HG03460 (cell line): ENCODE results near the gene CDC42BPA.

ENCODE experiments used
- ATAC-seq: cut with Tn5 transposase; IDR thresholded peaks from one replicate; pipeline ENCODE4 v1.9.1; 2021; ENCODE audit not compliant: unreplicated experiment

Gene CDC42BPA

DNA sequence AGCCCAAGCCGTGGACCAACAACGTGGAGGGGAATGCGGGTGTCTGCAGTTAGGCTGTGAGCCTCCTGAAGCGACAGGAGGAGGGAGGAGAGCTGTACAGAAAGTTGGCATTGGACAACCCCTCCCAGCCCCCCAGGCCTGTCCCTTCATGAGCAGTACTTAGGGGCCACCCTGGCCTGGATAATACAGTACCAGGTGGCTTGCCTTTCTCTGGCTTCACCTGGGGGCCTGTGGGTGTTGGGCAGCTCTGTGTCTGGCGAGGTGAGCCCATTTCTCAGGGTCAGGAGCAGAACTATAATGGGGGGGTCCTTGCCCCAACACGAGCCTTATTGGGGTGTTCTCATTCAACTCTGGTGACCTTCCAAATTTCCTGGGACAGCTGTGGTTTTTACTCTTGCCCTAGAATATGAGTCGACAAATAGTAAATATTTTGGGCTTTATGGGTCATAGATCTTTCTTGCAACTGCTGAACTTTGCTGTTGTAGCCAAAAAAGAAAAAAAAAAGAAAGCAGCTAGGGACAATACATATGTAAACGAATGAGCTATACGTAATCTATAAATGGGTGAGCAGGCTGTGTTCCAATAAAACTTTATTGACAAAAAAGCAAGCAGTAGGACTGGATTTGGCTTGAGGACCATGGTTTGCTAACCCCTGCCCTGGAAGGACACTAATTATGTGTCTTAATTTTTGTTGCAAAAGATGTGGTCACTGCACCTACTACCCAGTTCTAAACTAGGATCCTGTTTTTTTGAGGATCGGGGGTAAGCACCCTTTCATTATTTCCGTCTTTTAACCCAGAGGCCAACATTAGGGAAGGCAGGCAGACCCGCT, 366.8 kb downstream of the CDC42BPA start:
- no peak for ATAC-seq

GRCh38 chr1:226950871-226951270, 367.4 kb downstream of the CDC42BPA start:
- ATAC-seq = no peak

DNA sequence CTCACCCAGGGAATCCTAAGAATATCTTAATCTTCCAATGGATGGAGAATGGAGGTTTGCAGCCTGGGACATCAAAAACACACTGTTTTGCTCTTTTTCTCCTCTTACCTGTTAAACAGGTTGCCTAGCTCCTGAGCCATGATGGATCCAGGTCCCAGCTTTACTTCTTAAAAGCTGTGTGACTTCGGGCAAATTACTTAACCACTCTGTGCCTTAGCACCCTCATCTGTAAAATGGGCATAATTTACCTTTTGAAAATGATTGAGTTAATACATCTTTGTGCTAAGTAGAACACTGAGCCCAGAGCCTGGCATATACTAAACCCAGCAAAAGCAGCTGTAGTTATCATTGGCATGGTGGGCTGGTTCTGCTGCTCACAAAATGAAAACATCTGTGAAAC, 368.0 kb downstream of the CDC42BPA start:
- no peak for ATAC-seq

DNA sequence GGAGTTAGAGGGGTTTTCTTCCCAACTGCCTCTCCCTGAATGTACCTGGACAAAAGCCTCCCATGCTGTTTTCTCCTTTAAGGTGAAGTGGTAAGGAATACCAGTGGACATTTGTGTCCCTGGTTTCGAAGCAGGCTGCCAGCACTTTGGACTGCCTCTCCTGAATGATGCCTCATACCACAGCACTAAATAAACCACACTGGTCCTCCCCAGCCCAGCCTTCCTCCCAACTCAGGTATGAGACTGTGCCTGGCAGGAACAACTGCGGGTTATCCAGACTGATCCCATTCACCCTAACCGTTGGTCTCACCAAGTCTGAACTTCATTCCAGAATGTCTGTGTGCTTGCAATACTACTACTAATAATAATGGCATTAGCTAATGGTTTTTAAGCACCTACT, 368.9 kb downstream of the CDC42BPA start:
- no peak for ATAC-seq

DNA sequence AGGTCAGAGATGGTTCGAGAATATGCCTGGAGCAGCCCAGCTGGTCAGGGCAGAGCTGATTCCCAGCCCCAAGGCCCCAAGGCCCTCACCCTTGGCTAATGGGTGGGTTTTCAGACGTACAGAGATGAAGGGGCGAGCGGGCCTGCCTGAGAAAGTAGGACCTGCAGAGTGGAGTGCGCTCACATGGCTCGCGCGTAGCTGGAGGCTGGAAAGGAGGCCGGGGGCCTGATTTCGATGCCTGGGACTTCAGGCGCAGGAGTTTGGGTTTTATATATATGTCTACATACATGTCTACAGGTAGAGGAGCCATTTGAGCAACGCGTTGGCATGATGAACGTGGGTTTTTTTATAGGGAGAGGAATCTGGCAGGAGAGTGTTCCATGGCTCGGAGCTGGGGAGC, 369.3 kb downstream of the CDC42BPA start:
- ATAC-seq = no peak

- no peak for ATAC-seq
Observed at GRCh38 chr1:226948480-226948879, 369.8 kb downstream of the CDC42BPA start.

DNA sequence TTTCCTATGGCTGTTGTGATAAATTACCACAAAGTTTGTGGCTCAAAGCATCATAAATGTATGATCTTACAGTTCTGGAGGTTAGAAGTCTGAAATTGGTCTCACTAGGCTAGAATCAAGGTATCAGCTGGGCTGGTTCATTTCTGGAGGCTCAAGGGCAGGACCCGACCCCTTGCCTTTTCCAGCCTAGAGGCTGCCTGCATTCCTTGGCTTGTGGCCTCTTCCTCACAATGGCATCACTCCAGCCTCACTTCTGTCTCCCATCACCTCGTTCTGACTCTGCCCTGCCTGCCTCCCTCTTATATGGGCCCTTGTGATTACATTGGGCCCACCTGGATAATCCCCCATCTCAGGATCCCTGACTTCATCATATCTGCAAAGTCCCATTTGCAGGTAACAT, 370.2 kb downstream of the CDC42BPA start:
- ATAC-seq = no peak

DNA sequence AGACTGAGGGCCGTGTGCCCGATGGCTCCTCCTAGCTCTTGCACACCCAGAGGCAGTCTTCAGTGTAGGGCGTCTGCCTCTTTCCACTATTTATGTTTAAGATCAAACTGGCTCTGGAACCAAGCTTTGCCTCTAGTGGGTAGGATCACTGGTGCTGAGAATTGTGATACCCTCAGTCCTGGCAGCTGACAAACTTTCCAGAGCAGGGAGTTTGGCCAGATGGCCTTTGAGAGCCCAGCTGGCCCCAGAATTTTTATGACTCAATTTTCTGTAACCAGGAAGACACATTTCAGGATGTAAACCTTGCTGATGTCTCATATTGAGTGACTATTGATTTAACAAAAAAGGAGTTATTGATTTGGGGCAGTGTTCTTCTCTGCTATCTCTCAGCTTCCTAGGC, 371.5 kb downstream of the CDC42BPA start:
- ATAC-seq = no peak

- ATAC-seq = no peak
Observed at GRCh38 chr1:226946285-226946684, 372.0 kb downstream of the CDC42BPA start.

DNA sequence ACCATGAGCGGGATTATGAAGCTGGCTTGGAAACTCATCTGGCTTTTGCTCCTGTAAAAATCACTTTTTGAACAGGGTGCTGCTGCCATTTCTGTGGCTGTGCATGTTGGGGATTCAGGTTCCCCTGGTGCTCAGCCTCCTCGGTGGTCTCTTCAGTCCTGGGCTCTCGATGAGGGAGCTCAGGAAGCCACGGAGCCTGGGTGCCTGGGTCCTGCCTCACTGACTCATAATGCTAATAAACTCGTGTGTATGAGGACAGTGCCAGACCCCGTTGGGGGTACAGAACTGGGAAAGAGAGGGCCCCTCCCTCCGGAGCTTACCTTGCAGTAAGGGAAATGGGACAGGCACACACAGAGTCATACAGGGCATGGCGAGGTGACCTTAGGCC, 372.4 kb downstream of the CDC42BPA start:
- ATAC-seq = no peak

DNA sequence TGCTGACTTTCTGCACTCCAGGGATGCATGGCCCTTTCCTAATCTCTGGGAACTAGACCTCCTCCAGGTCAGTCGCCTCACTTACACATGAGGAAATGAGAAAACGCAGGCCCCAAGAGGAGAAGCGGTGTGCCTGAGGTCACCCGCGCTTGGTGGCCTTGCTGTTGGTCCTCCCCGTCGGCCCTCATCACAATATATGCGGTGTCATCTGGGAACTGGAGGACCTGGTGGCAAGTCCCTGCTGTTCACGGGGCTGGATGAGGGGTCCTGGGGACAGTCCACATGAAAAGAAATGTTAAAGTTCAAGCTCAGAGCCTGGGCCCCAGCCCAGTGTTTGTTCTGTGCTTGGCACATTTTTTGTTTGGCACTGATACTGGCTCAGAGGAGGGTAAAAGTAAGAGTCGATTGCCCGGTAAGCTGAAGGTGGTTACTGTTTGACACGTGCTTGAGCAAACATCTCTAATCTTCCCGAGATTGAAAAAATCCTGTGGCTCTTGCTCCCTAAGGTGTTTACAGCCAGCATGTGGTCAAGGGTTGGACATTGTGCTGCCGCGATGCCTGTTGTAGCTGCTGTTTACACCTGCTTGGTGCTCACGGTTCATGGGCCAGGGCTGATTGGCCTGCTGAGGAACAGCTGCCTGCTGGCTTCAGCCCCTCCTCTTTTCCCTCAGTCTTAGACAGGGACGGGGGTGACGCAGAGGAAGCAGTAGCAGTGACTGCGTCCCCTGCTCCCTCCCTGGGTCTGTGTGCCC, 373.0 kb downstream of the CDC42BPA start:
- no peak for ATAC-seq

DNA sequence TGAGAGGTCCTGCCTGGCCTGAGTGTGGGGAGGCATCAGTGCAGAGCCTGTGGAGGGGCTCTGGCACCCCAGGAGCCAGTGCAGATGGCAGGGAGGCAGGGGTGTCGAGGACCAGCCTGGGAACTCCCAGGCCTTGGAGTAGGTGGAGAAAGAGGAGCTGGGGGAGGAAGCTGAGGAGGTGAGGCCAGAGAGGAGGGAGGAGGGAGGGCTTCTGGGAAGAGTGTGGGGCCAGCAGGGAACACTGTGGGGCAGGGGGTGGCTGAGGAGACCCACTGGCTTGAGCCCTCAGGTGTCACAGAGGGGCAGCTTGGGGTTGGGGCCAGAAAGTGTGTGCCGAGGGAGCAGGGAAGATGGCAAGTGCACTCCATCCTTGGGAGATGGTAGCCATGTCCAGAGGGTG, 374.4 kb downstream of the CDC42BPA start:
- no peak for ATAC-seq

DNA sequence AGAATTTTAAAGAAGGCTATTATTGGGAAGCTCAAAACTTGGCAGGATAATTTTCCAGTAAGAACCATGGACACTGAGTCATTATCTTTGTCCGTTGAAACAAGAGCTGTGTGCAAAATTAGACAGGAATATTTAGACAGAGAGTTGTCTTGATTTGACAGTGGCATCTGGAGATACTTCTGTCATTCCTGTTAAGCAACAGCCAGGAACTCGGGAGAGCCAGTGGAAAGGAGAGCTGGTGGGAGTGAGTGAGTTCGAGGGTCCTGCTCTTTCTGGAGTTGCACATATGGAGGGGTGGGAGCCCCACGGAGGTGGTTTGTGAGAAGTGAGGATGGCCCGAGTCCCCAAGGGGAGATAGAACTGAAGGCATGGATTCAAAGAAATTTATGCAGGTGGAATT, 375.1 kb downstream of the CDC42BPA start:
- ATAC-seq = no peak

GRCh38 chr1:226942392-226942791, 375.9 kb downstream of the CDC42BPA start:
- no peak for ATAC-seq

- no peak for ATAC-seq
Observed at GRCh38 chr1:226940806-226941067, 377.6 kb downstream of the CDC42BPA start.

DNA sequence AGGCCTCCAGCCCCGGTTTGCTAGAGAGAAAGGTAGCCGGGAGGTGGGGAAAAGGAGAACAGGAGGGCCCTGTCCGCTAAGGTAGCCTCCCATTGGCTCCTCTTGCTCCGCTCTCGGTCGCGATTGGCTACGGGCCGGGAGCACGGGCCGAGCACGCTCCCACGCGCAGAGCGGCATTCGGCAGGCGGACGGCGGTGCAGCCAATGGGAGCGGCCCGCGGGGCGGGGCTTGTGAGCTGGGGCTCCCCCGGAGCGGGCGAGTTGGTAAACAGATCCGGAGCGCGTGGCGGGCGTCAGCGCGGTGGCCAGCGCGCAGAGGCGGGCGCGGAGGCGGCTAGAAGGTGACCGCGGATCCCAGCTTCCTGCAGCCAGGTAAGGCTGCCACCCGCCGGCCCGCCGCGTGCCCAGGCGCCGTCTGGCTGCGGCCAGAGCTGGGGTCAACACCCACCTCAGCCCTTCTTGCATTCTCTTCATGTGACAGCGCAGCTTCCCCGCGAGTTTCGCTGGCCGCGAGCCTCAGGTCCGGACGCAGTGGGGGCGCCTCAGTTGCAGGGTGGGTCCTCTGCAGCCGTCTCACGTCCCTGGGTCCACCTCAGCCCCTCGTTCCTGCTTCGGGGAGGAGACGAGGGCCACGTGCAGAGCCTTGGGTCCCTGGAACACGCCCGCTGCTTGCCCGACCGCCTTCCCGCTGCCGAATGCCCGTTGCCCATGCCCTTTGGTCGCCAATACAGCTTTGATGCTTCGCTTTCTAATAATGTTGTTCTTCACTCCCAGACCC, 378.1 kb downstream of the CDC42BPA start, which contains the start of gene COQ8A:
Gene COQ8A, plus strand, starts transcription at position 266 of the 777 bp plus-strand sequence. CDS start 21,092 bp downstream, outside the sequence.
- peak; percentile 97 for ATAC-seq
